Endothelial cell (in vitro differentiated cells): Measurements from ENCODE around the gene FAM177A1. TPM values are rescaled to one million over a fixed set of nuclear protein-coding genes. Genes with fewer than 3 reads are reported as not detected.
A peak's percentile ranks its signal among the peaks of the same experiment; 100 is the strongest.
"Not testable (repeated sequence)": the region's sequence is repeated elsewhere in the genome, so short reads cannot be mapped to it uniquely, and the experiment has no call there.

Experiments used
- DNase-seq: peaks from one replicate; pipeline ENCODE4 v3.0.0; 2021; ENCODE audit warnings: low spot score
- H3K27ac Mint-ChIP-seq: one replicate; pipeline ENCODE4 v1.8.0; 2021; ENCODE audit warnings: mixed read lengths, inconsistent platforms; ENCODE audit not compliant: unreplicated experiment
- H3K27me3 Mint-ChIP-seq: one replicate; pipeline ENCODE4 v1.8.0; 2021; ENCODE audit warnings: mild to moderate bottlenecking, moderate library complexity, mixed read lengths, inconsistent platforms; ENCODE audit not compliant: unreplicated experiment
- H3K36me3 Mint-ChIP-seq: one replicate; pipeline ENCODE4 v1.8.0; 2021; ENCODE audit warnings: mild to moderate bottlenecking, low read depth, mixed read lengths, inconsistent platforms; ENCODE audit not compliant: unreplicated experiment
- H3K4me1 Mint-ChIP-seq: one replicate; pipeline ENCODE4 v1.8.0; 2021; ENCODE audit warnings: mild to moderate bottlenecking, mixed read lengths, inconsistent platforms; ENCODE audit not compliant: unreplicated experiment
- H3K4me3 Mint-ChIP-seq: one replicate; pipeline ENCODE4 v1.8.0; 2021; ENCODE audit warnings: mild to moderate bottlenecking, mixed read lengths, inconsistent platforms; ENCODE audit not compliant: unreplicated experiment
- H3K9me3 Mint-ChIP-seq: one replicate; pipeline ENCODE4 v1.8.0; 2021; ENCODE audit warnings: mixed read lengths, inconsistent platforms; ENCODE audit not compliant: unreplicated experiment
- total RNA-seq: library from RNA; stranded (reverse); fragmentation: NEBNext Ultra II Directional; extraction: Animal tissue kit (Norgen Biotek cat#: 25700); gene quantifications from one replicate; pipeline ENCODE4 v1.2.1, GENCODE V29; 2021; ENCODE audit not compliant: unreplicated experiment
- TF ChIP-seq, protein P1 (sequence below): fragments of 200-600 bp; sonication (generic); IDR thresholded peaks from one replicate; pipeline ENCODE4 v1.5.0; 2021; ENCODE audit warnings: antibody characterized with exemption; ENCODE audit not compliant: unreplicated experiment

Gene FAM177A1
- total RNA-seq, 1 donor from 2014 or later: 25.6 TPM

DNA sequence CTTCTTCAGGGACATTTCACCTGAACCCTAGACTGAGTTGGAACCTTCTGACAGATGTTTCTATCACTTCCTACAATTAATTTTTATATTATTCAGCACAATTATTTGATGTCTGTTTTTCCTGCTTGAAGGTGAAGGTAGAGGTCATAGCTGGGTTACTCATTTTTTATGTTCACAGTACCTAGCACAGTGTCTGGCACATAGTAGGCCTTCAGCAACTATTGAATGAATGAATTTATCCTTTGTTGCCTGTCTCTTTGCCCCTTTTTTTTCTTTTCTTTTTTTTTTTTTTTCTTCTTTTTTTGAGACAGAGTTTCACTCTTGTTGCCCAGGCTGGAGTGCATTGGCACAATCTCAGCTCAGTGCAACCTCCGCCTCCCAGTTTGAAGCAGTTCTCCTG, 29.5 kb upstream of the FAM177A1 start:
- no peak overlapping the region for H3K4me3 Mint-ChIP-seq
- peaks cover 5% of the 10 kb centered on the region for H3K4me1 Mint-ChIP-seq
- H3K9me3 Mint-ChIP-seq: no peaks in the 10 kb centered on the region
- H3K27ac Mint-ChIP-seq: no peak overlapping the region
- TF ChIP-seq, protein P1, sequence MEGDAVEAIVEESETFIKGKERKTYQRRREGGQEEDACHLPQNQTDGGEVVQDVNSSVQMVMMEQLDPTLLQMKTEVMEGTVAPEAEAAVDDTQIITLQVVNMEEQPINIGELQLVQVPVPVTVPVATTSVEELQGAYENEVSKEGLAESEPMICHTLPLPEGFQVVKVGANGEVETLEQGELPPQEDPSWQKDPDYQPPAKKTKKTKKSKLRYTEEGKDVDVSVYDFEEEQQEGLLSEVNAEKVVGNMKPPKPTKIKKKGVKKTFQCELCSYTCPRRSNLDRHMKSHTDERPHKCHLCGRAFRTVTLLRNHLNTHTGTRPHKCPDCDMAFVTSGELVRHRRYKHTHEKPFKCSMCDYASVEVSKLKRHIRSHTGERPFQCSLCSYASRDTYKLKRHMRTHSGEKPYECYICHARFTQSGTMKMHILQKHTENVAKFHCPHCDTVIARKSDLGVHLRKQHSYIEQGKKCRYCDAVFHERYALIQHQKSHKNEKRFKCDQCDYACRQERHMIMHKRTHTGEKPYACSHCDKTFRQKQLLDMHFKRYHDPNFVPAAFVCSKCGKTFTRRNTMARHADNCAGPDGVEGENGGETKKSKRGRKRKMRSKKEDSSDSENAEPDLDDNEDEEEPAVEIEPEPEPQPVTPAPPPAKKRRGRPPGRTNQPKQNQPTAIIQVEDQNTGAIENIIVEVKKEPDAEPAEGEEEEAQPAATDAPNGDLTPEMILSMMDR: no peak
- H3K27me3 Mint-ChIP-seq: no peaks in the 10 kb centered on the region
- no peak for DNase-seq
- H3K36me3 Mint-ChIP-seq: peaks cover 27% of the 10 kb centered on the region

DNA sequence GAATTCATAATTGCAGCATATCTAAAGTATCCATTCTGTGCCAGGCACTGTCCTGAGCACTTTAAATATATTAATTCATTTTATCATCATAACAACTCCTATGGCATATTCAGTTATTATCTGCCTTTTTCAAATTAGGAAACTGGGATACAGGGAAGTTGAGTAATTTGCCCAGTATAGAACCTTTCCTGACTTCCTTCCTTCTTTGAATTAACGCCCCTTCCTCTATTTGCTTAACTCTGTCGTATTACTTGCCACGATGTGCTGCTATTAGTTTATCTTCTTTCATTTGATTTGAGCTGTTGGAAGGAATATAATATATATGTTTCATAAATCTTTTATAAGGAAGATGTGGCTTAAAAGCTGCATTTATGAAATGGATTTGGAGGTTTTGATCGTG, 25.4 kb upstream of the FAM177A1 start:
- Mint-ChIP-seq H3K9me3 (no peaks in the 10 kb centered on the region), H3K4me3 (peak overlapping the region; percentile 21), H3K36me3 (peaks cover 25% of the 10 kb centered on the region), H3K27ac (no peak overlapping the region), H3K27me3 (no peaks in the 10 kb centered on the region), H3K4me1 (peaks cover 5% of the 10 kb centered on the region)
- DNase-seq: no peak
- TF ChIP-seq, protein P1: no peak

DNA sequence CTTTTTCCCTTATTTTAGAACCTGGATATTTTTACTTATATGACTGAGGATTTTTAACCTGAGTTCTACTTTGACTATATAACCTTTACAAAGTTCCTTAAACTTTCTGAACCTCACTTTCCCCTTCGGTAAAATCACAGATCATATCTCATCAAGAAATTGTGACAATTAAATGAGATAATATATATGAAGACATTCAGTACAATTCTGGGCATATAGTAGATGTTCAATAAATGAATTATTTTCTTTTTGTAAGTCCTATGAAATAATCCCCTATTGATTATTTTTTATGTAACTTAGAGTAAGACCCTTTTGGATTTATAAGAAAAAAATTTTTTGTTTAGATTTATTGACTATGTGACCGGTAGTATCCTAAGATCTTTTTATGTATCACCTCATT, 17.6 kb upstream of the FAM177A1 start:
- no peak for DNase-seq
- Mint-ChIP-seq H3K9me3 (peaks cover 3% of the 10 kb centered on the region), H3K36me3 (peaks cover 17% of the 10 kb centered on the region), H3K27me3 (no peaks in the 10 kb centered on the region), H3K4me3 (no peak overlapping the region), H3K4me1 (no peaks in the 10 kb centered on the region), H3K27ac (no peak overlapping the region)
- TF ChIP-seq, protein P1: no peak

DNA sequence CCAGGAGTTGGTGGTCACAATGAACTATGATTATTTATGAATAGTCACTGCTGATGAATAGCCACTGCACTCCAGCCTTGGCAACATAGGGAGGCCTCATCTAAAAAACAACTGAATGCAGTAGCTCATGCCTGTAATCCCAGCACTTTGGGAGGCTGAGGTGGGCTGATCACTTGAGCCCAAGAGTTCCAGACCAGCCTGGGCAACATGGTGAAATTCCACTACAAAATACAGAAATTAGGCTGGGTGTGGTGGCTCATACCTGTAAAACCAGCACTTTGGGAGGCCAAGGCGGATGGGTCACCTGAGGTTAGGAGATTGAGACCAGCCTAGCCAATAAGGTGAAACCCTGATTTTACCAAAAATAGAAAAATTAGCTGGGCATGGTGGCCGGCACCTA, 13.5 kb upstream of the FAM177A1 start:
- H3K27me3 Mint-ChIP-seq: peaks cover 2% of the 10 kb centered on the region
- H3K27ac Mint-ChIP-seq: no peak overlapping the region
- peaks cover 17% of the 10 kb centered on the region for H3K9me3 Mint-ChIP-seq
- H3K4me1 Mint-ChIP-seq: no peaks in the 10 kb centered on the region
- TF ChIP-seq, protein P1: no peak
- no peak for DNase-seq
- peaks cover 35% of the 10 kb centered on the region for H3K36me3 Mint-ChIP-seq
- no peak overlapping the region for H3K4me3 Mint-ChIP-seq

DNA sequence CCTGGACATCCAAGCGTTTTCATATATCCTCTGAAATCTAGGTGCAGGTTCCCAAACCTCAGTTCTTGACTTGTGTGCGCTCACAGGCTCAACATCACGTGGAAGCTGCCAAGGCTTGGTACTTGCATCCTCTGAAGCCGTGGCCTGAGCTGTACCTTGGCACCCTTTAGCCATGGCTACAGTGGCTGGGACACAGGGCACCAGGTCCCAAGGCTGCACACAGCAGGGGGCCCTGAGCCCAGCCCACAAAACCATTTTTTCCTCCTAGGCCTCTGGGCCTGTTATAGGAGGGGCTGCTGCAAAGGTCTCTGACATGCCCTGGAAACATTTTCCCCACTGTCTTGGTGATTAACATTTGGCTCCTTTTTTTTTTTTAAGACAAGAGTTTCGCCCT, 11.6 kb upstream of the FAM177A1 start:
- Mint-ChIP-seq H3K36me3 (peaks cover 35% of the 10 kb centered on the region), H3K9me3 (peaks cover 21% of the 10 kb centered on the region), H3K4me1 (no peaks in the 10 kb centered on the region), H3K27me3 (peaks cover 2% of the 10 kb centered on the region), H3K4me3 (no peak overlapping the region), H3K27ac (no peak overlapping the region)
- DNase-seq: no peak
- TF ChIP-seq, protein P1: no peak

DNA sequence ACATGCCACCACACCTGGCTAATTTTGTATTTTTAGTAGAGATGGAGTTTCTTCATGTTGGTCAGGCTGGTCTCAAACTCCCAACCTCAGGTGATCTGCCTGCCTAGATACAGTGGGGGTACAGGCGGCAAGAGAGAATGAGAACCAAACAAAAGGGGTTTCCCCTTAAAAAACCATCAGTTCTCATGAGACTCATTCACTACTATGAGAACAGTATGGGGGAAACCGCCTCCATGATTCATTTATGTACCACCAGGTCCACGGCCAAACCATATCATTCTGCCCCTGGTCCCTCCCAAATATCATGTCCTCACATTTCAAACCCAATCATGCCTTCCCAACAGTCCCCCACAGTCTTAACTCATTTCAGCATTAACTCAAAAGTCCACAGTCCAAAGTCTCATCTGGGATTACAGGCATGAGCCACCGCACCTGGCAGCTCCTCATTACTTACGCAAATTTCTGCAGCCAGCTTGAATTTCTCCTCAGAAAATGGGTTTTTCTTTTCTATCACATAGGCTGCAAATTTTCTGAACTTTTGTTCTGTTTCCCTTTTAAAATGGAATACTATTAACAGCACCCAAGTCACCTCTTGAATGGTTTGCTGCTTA, 11.0 kb upstream of the FAM177A1 start:
- not testable (repeated sequence) for DNase-seq, H3K4me3 Mint-ChIP-seq, H3K27me3 Mint-ChIP-seq, H3K27ac Mint-ChIP-seq, H3K4me1 Mint-ChIP-seq
- H3K36me3 Mint-ChIP-seq: peaks cover 34% of the 10 kb centered on the region
- H3K9me3 Mint-ChIP-seq: peaks cover 21% of the 10 kb centered on the region

DNA sequence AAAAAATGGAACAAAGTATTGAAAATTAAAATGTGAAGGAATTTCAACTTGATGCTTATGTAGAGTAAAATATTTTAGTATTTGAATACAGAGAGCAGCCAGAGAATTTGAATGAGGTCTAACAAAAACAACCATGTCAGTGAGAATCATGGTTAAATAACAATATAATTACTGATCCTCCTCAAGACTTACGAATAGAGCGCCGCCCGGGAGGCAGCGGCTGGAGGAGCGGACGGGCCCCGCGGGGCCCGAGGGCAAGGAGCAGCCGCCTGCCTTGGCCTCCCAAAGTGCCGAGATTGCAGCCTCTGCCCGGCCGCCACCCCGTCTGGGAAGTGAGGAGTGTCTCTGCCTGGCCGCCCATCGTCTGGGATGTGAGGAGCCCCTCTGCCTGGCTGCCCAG, 7.8 kb upstream of the FAM177A1 start:
- Mint-ChIP-seq H3K9me3 (peaks cover 19% of the 10 kb centered on the region), H3K36me3 (peaks cover 30% of the 10 kb centered on the region)
- not testable (repeated sequence) for H3K27ac Mint-ChIP-seq, H3K27me3 Mint-ChIP-seq, H3K4me1 Mint-ChIP-seq, DNase-seq, H3K4me3 Mint-ChIP-seq
